GM18951 (cell line): ENCODE measurements around the gene ZNF407.

Source experiments
- POLR2A ChIP-seq: IDR thresholded peaks from 4 replicates; pipeline ENCODE4 v1.6.1; 2011; ENCODE audit warnings: mild to moderate bottlenecking; ENCODE audit not compliant: insufficient read length, insufficient read depth; ENCODE audit errors: extremely low read depth
- in situ Hi-C: fragments of 300-500 bp; cut with MboI; formaldehyde crosslinking; loops from one replicate; pipeline ENCODE4 v1.12.0; 2022; ENCODE audit warnings: low sequenced_read_pairs, mixed read lengths, inconsistent platforms; ENCODE audit not compliant: unreplicated experiment

ZNF407 gene

GRCh38 chr18:74638210-74638609 is 40.5 kb downstream of the ZNF407 start:
- no peak for TF ChIP-seq POLR2A
- in situ Hi-C loops, result no loop called here

GRCh38 chr18:74644713-74645112 is 47.0 kb downstream of the ZNF407 start:
- TF ChIP-seq POLR2A, result no peak
- in situ Hi-C loops, result no loop called here

- no peak for TF ChIP-seq POLR2A
- in situ Hi-C loops, result no loop called here
Measured at GRCh38 chr18:74645679-74646078, 48.0 kb downstream of the ZNF407 start.

GRCh38 chr18:74651327-74652128 is 53.9 kb downstream of the ZNF407 start:
- TF ChIP-seq POLR2A, result no peak
- in situ Hi-C loops, result loop anchor here (25.0 kb wide), 1 partner anchor 836 kb away; no protein-coding TSS in a partner anchor

- in situ Hi-C loops, result loop anchor here (25.0 kb wide), 1 partner anchor 835 kb away; no protein-coding TSS in a partner anchor
- no peak for TF ChIP-seq POLR2A
Measured at GRCh38 chr18:74652392-74652988, 54.8 kb downstream of the ZNF407 start.

- in situ Hi-C loops, result loop anchor here (25.0 kb wide), 1 partner anchor 833 kb away; no protein-coding TSS in a partner anchor
- no peak for TF ChIP-seq POLR2A
Measured at GRCh38 chr18:74654638-74655037, 57.0 kb downstream of the ZNF407 start.

- no peak for TF ChIP-seq POLR2A
- in situ Hi-C loops, result loop anchor here (25.0 kb wide), 1 partner anchor 826 kb away; no protein-coding TSS in a partner anchor
Measured at GRCh38 chr18:74661008-74661407, 63.3 kb downstream of the ZNF407 start.

GRCh38 chr18:74661691-74662090 is 64.0 kb downstream of the ZNF407 start:
- TF ChIP-seq POLR2A, result no peak

GRCh38 chr18:74662622-74663021 is 65.0 kb downstream of the ZNF407 start:
- in situ Hi-C loops, result loop anchor here (25.0 kb wide), 1 partner anchor 825 kb away; no protein-coding TSS in a partner anchor
- TF ChIP-seq POLR2A, result no peak

More at GRCh38 chr18:74661691-74662090, 64.0 kb downstream of the ZNF407 start:
- in situ Hi-C loops, result loop anchor here (25.0 kb wide), 1 partner anchor 826 kb away; no protein-coding TSS in a partner anchor

- no peak for TF ChIP-seq POLR2A
- in situ Hi-C loops, result loop anchor here (25.0 kb wide), 1 partner anchor 822 kb away; no protein-coding TSS in a partner anchor
Measured at GRCh38 chr18:74665346-74665745, 67.7 kb downstream of the ZNF407 start.

GRCh38 chr18:74665905-74666304 is 68.2 kb downstream of the ZNF407 start:
- in situ Hi-C loops, result loop anchor here (25.0 kb wide), 1 partner anchor 821 kb away; no protein-coding TSS in a partner anchor
- no peak for TF ChIP-seq POLR2A

- in situ Hi-C loops, result loop anchor here (25.0 kb wide), 1 partner anchor 818 kb away; no protein-coding TSS in a partner anchor
- TF ChIP-seq POLR2A, result no peak
Measured at GRCh38 chr18:74669136-74669798, 71.6 kb downstream of the ZNF407 start.

- TF ChIP-seq POLR2A, result no peak
- in situ Hi-C loops, result loop anchor here (25.0 kb wide), 1 partner anchor 815 kb away; no protein-coding TSS in a partner anchor
Measured at GRCh38 chr18:74672371-74672770, 74.7 kb downstream of the ZNF407 start.
